NK-92 treated with Interleukin-12 subunit alpha and Interleukin-12 subunit beta, amount 100 ng/mL, for 24 hours (cell line): ENCODE measurements around the gene GCLM.
"Not testable (repeated sequence)": the region's sequence is repeated elsewhere in the genome, so short reads cannot be mapped to it uniquely, and the experiment has no call there.

Experiments used
- DNase-seq: peaks from one replicate; lab custom pipeline; 2025; lab: John Stamatoyannopoulos, UW

GCLM gene

GRCh38 chr1:93888900-93889299 is 20.3 kb downstream of the GCLM start:
- no peak for DNase-seq

- no peak for DNase-seq
Measured at GRCh38 chr1:93882269-93882668, 27.0 kb downstream of the GCLM start.

GRCh38 chr1:93880731-93881130 is 28.5 kb downstream of the GCLM start:
- DNase-seq = no peak

GRCh38 chr1:93878889-93879586 is 30.2 kb downstream of the GCLM start, which contains the start of gene DNTTIP2:
DNTTIP2 (minus strand) TSS chr1:93879206; CDS start chr1:93879148, 58 bp downstream.
- peak; percentile 82 for DNase-seq

GRCh38 chr1:93878501-93878888 is 30.7 kb downstream of the GCLM start:
- peak; percentile 33 for DNase-seq

- DNase-seq = no peak
Measured at GRCh38 chr1:93877529-93877928, 31.7 kb downstream of the GCLM start.

GRCh38 chr1:93876244-93876643 is 33.0 kb downstream of the GCLM start:
- DNase-seq = no peak

GRCh38 chr1:93874025-93874651 is 35.1 kb downstream of the GCLM start:
- DNase-seq = no peak

GRCh38 chr1:93871366-93871765 is 37.9 kb downstream of the GCLM start:
- DNase-seq = no peak

- DNase-seq = no peak
Measured at GRCh38 chr1:93869653-93870052, 39.6 kb downstream of the GCLM start.

- DNase-seq = not testable (repeated sequence)
Measured at GRCh38 chr1:93868492-93868891, 40.7 kb downstream of the GCLM start.

GRCh38 chr1:93865253-93865652 is 44.0 kb downstream of the GCLM start:
- DNase-seq = no peak

- DNase-seq = no peak
Measured at GRCh38 chr1:93864175-93864574, 45.1 kb downstream of the GCLM start.

GRCh38 chr1:93857653-93858052 is 51.6 kb downstream of the GCLM start:
- not testable (repeated sequence) for DNase-seq

- DNase-seq = not testable (repeated sequence)
Measured at GRCh38 chr1:93855983-93856382, 53.2 kb downstream of the GCLM start.

- DNase-seq = no peak
Measured at GRCh38 chr1:93853940-93854339, 55.3 kb downstream of the GCLM start.

GRCh38 chr1:93851878-93852277 is 57.4 kb downstream of the GCLM start:
- DNase-seq = no peak

GRCh38 chr1:93851327-93851712 is 57.9 kb downstream of the GCLM start:
- DNase-seq = no peak

GRCh38 chr1:93850687-93851326 is 58.4 kb downstream of the GCLM start:
- DNase-seq = peak; percentile 49

- DNase-seq = no peak
Measured at GRCh38 chr1:93848350-93848883, 60.8 kb downstream of the GCLM start.

- DNase-seq = peak; percentile 57
Measured at GRCh38 chr1:93847811-93848288, 61.4 kb downstream of the GCLM start.

- DNase-seq = peak; percentile 89
Measured at GRCh38 chr1:93846992-93847810, 62.0 kb downstream of the GCLM start.
